ENCODE measurements around the gene BCAM.
"Not testable (repeated sequence)": the region's sequence is repeated elsewhere in the genome, so short reads cannot be mapped to it uniquely, and the experiment has no call there.

The BCAM gene

GRCh38 chr19:44857837-44858236, 48.9 kb downstream of the BCAM start:
- TF ChIP-seq EZH2phosphoT487 (IDR thresholded peaks at IDR 0.05; ENCODE audit: borderline replicate concordance, low read length) (no peak), CTCF (IDR thresholded peaks at IDR 0.05; ENCODE audit: low read depth, low read length, poor library complexity, severe bottlenecking) (no peak)
- Histone ChIP-seq H4K20me1 (ENCODE audit: control insufficient read depth, insufficient read depth, low read depth, low read length) (no peaks in the 10 kb centered on the region), H3K4me3 (ENCODE audit: low read length) (no peak overlapping the region), H3K4me2 (ENCODE audit: low read length) (no peak overlapping the region), H3K27ac (ENCODE audit: low read depth, low read length) (no peak overlapping the region), H3K9me3 (ENCODE audit: control insufficient read depth, insufficient read depth, low read length) (no peaks in the 10 kb centered on the region), H3K27me3 (ENCODE audit: control insufficient read depth, low read length) (peaks cover 3% of the 10 kb centered on the region; the same call in 1 of the 2 replicates), H3K36me3 (ENCODE audit: control insufficient read depth, low read length) (no peaks in the 10 kb centered on the region), H3K79me2 (ENCODE audit: control insufficient read depth, low read length) (no peaks in the 10 kb centered on the region), H3F3A (ENCODE audit: control insufficient read depth, insufficient read depth) (no peaks in the 10 kb centered on the region), H3K9me2 (replicated peaks; ENCODE audit: control insufficient read depth, low read length) (no peaks in the 10 kb centered on the region), H3K4me1 (ENCODE audit: control insufficient read depth, low read length) (peaks cover 10% of the 10 kb centered on the region)

- not testable (repeated sequence) for H4K20me1 ChIP-seq (ENCODE audit: control insufficient read depth, insufficient read depth, low read depth, low read length); H3K27me3 ChIP-seq (ENCODE audit: control insufficient read depth, low read length); H3K4me3 ChIP-seq (ENCODE audit: low read length); H3K4me1 ChIP-seq (ENCODE audit: control insufficient read depth, low read length); H3K79me2 ChIP-seq (ENCODE audit: control insufficient read depth, low read length); H3F3A ChIP-seq (ENCODE audit: control insufficient read depth, insufficient read depth); H3K36me3 ChIP-seq (ENCODE audit: control insufficient read depth, low read length); H3K4me2 ChIP-seq (ENCODE audit: low read length); H3K9me3 ChIP-seq (ENCODE audit: control insufficient read depth, insufficient read depth, low read length); H3K27ac ChIP-seq (ENCODE audit: low read depth, low read length); H3K9me2 ChIP-seq (replicated peaks; ENCODE audit: control insufficient read depth, low read length)
Measured at GRCh38 chr19:44861576-44861975, 52.7 kb downstream of the BCAM start.

GRCh38 chr19:44863990-44864389, 55.1 kb downstream of the BCAM start:
- TF ChIP-seq EZH2phosphoT487 (IDR thresholded peaks at IDR 0.05; ENCODE audit: borderline replicate concordance, low read length) (no peak), CTCF (IDR thresholded peaks at IDR 0.05; ENCODE audit: low read depth, low read length, poor library complexity, severe bottlenecking) (no peak)
- Histone ChIP-seq H3F3A (ENCODE audit: control insufficient read depth, insufficient read depth) (no peaks in the 10 kb centered on the region), H3K36me3 (ENCODE audit: control insufficient read depth, low read length) (no peaks in the 10 kb centered on the region), H3K4me2 (ENCODE audit: low read length) (no peak overlapping the region), H3K9me2 (replicated peaks; ENCODE audit: control insufficient read depth, low read length) (no peaks in the 10 kb centered on the region), H3K4me1 (ENCODE audit: control insufficient read depth, low read length) (peaks cover 10% of the 10 kb centered on the region), H4K20me1 (ENCODE audit: control insufficient read depth, insufficient read depth, low read depth, low read length) (no peaks in the 10 kb centered on the region), H3K4me3 (ENCODE audit: low read length) (no peak overlapping the region), H3K79me2 (ENCODE audit: control insufficient read depth, low read length) (no peaks in the 10 kb centered on the region), H3K9me3 (ENCODE audit: control insufficient read depth, insufficient read depth, low read length) (no peaks in the 10 kb centered on the region), H3K27me3 (ENCODE audit: control insufficient read depth, low read length) (no peaks in the 10 kb centered on the region), H3K27ac (ENCODE audit: low read depth, low read length) (no peak overlapping the region)

DNA sequence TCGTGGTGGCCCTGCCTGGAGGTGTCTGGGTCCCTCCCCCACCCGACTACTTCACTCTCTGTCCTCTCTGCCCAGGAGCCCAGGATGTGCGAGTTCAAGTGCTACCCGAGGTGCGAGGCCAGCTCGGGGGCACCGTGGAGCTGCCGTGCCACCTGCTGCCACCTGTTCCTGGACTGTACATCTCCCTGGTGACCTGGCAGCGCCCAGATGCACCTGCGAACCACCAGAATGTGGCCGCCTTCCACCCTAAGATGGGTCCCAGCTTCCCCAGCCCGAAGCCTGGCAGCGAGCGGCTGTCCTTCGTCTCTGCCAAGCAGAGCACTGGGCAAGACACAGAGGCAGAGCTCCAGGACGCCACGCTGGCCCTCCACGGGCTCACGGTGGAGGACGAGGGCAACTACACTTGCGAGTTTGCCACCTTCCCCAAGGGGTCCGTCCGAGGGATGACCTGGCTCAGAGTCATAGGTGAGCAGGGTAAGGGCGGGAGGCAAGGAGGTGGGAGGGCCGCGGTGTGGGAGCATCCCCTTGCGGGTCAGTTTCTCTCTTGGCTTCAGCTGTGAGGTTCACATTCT, 56.4 kb downstream of the BCAM start:
- no peak overlapping the region for H3K4me3 ChIP-seq (ENCODE audit: low read length)
- H3K79me2 ChIP-seq (ENCODE audit: control insufficient read depth, low read length), result no peaks in the 10 kb centered on the region
- H3K4me1 ChIP-seq (ENCODE audit: control insufficient read depth, low read length), result peaks cover 10% of the 10 kb centered on the region
- no peaks in the 10 kb centered on the region for H3K27me3 ChIP-seq (ENCODE audit: control insufficient read depth, low read length)
- H3K9me2 ChIP-seq (replicated peaks; ENCODE audit: control insufficient read depth, low read length), result no peaks in the 10 kb centered on the region
- H3K27ac ChIP-seq (ENCODE audit: low read depth, low read length), result no peak overlapping the region
- H3K36me3 ChIP-seq (ENCODE audit: control insufficient read depth, low read length), result no peaks in the 10 kb centered on the region
- no peaks in the 10 kb centered on the region for H3K9me3 ChIP-seq (ENCODE audit: control insufficient read depth, insufficient read depth, low read length)
- TF ChIP-seq EZH2phosphoT487 (IDR thresholded peaks at IDR 0.05; ENCODE audit: borderline replicate concordance, low read length) (no peak), CTCF (IDR thresholded peaks at IDR 0.05; ENCODE audit: low read depth, low read length, poor library complexity, severe bottlenecking) (no peak)
- no peak overlapping the region for H3K4me2 ChIP-seq (ENCODE audit: low read length)
- no peaks in the 10 kb centered on the region for H3F3A ChIP-seq (ENCODE audit: control insufficient read depth, insufficient read depth)
- H4K20me1 ChIP-seq (ENCODE audit: control insufficient read depth, insufficient read depth, low read depth, low read length), result no peaks in the 10 kb centered on the region
